ENCODE data around the gene TNNT3. TPM values are rescaled to one million over a fixed set of nuclear protein-coding genes. Genes with fewer than 3 reads are reported as not detected.

TNNT3 gene
- total RNA-seq, 2 experiments from 2014 or later = 19.1 to 21.9 TPM

DNA sequence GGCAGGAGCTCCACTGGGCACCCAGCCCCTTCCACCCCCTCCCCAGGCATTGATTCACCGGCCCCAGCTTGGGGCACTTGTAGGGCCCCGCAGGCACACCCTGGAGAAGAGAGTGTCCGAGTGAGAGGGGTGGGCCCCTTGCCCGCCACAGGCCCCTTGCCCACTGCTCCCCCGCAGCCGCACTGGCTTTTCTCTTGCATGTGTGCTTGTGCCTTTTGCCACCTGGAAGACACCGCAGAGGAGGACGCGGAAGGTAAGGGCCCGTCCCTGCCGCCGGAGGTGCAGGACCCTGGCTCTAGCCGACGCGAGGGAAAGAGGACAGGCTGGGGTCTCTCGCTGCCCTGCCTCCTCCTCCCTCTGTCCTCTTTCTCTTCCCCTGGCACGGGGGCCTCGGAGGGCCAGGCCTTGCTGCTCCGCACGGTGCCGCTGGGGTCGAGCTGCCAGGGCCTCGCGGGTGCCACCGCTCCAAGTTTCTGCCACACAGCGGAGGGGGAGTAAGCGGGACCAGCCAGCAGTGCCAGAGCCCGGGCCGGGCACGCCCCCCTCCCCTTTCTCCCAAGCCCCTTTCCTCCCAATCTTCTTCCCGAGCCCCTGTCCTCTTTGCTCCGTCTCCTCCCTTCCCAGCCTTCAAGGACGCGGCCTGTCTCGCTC lies 9.5 kb downstream of the TNNT3 start:
- intact Hi-C loops (cut with DNase I, micrococcal nuclease) = no loop called here
- H3K27me3 Mint-ChIP-seq = peaks cover under 1% of the 10 kb centered on the region
- peaks cover under 1% of the 10 kb centered on the region for H3K4me1 Mint-ChIP-seq (ENCODE audit: low read depth)
- no peaks in the 10 kb centered on the region for H3K36me3 Mint-ChIP-seq (ENCODE audit: low read depth)
- TF ChIP-seq CTCF (IDR thresholded peaks at IDR 0.05) = no peak
- H3K27ac ChIP-seq (ENCODE audit: low read depth in 1 of 2, low read length in 2 of 2) = no peak overlapping the region
- no peak overlapping the region for H3K27ac Mint-ChIP-seq
- ATAC-seq (ENCODE audit: poor library complexity) (no peak), DNase-seq (peak in 1 of 14 experiments; percentile 19)
- no peaks in the 10 kb centered on the region for H3K27me3 ChIP-seq (ENCODE audit: control insufficient read depth in 1 of 2, insufficient read depth in 2 of 2, low read length in 2 of 2)
- H3K4me1 ChIP-seq (ENCODE audit: insufficient read depth, low read length) = peaks cover 9% of the 10 kb centered on the region
- no peaks in the 10 kb centered on the region for H3K36me3 ChIP-seq (ENCODE audit: insufficient read depth, low read length)
- H3K9me3 Mint-ChIP-seq = no peaks in the 10 kb centered on the region
- ChIA-PET CTCF (no interaction called here), POLR2A (no interaction called here)
- H3K9me3 ChIP-seq (ENCODE audit: control insufficient read depth in 1 of 2, insufficient read depth in 1 of 2, low read length in 2 of 2) = no peaks in the 10 kb centered on the region
- no peak overlapping the region for H3K4me3 Mint-ChIP-seq
- no peak overlapping the region for H3K4me3 ChIP-seq (ENCODE audit: low read length)

DNA sequence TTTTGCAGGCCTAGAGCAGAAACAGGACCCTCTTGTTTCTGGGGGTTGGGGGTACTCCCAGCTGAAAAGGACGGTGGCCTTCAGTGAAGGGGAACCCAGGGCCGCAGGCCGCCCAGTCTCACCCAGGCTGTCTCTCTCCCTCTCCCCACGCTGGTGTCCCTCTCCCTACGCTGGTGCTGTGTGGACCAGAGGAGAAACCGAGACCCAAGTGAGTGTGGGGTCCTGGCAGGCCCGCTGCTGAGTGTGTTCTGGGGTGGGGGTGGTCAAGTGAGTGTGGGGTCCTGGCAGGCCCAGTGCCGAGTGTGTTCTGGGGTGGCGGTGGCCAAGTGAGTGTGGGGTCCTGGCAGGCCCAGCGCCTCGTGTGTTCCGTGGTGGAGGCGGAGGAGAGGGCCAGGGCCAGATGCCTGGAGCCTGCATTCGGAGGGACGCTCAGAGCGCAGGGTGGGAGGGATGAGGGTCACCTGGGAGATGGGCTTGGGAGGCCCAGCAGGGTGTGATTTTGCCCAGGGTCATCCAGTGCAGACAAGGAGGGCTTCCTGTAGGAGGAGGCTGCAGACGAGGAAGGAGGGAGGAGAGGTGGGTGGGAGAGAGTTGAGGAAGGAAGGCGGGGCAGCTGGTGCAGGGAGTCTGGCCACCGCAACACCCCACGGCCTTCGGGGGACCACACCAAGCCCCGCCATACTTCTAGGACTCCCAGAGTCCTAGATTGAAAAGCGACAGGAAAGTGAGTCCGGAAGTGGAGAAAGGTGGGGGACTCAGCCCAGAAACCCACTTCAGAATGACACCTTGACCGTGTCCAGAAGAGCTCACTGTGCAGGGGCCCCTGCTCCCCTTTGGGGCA lies 10.3 kb downstream of the TNNT3 start:
- Histone ChIP-seq H3K9me3 (ENCODE audit: control insufficient read depth in 1 of 2, insufficient read depth in 1 of 2, low read length in 2 of 2) (no peaks in the 10 kb centered on the region), H3K4me1 (ENCODE audit: insufficient read depth, low read length) (peaks cover 6% of the 10 kb centered on the region), H3K36me3 (ENCODE audit: insufficient read depth, low read length) (no peaks in the 10 kb centered on the region), H3K27ac (ENCODE audit: low read depth in 1 of 2, low read length in 2 of 2) (no peak overlapping the region), H3K4me3 (ENCODE audit: low read length) (no peak overlapping the region), H3K27me3 (ENCODE audit: control insufficient read depth in 1 of 2, insufficient read depth in 2 of 2, low read length in 2 of 2) (no peaks in the 10 kb centered on the region)
- no peak overlapping the region for H3K4me3 Mint-ChIP-seq
- H3K27ac Mint-ChIP-seq = no peak overlapping the region
- DNase-seq = peak in 1 of 14 experiments; percentile 16
- no peaks in the 10 kb centered on the region for H3K36me3 Mint-ChIP-seq (ENCODE audit: low read depth)
- H3K27me3 Mint-ChIP-seq = no peaks in the 10 kb centered on the region
- TF ChIP-seq CTCF (IDR thresholded peaks at IDR 0.05) = no peak
- POLR2A ChIA-PET = interaction anchor here (0.7 kb wide), 1 partner anchor 75 kb away, joined by 3 read pairs; no protein-coding TSS in a partner anchor
- H3K9me3 Mint-ChIP-seq = no peaks in the 10 kb centered on the region
- CTCF ChIA-PET = no interaction called here
- no peak for ATAC-seq (ENCODE audit: poor library complexity)
- H3K4me1 Mint-ChIP-seq (ENCODE audit: low read depth) = no peaks in the 10 kb centered on the region
- intact Hi-C loops (cut with DNase I, micrococcal nuclease) = no loop called here

GRCh38 chr11:1930462-1930830 lies 10.9 kb downstream of the TNNT3 start:
- Histone ChIP-seq H3K4me1 (ENCODE audit: insufficient read depth, low read length) (peaks cover 6% of the 10 kb centered on the region), H3K27me3 (ENCODE audit: control insufficient read depth in 1 of 2, insufficient read depth in 2 of 2, low read length in 2 of 2) (no peaks in the 10 kb centered on the region), H3K27ac (ENCODE audit: low read depth in 1 of 2, low read length in 2 of 2) (no peak overlapping the region), H3K36me3 (ENCODE audit: insufficient read depth, low read length) (no peaks in the 10 kb centered on the region), H3K4me3 (ENCODE audit: low read length) (no peak overlapping the region), H3K9me3 (ENCODE audit: control insufficient read depth in 1 of 2, insufficient read depth in 1 of 2, low read length in 2 of 2) (no peaks in the 10 kb centered on the region)
- H3K27ac Mint-ChIP-seq = no peak overlapping the region
- TF ChIP-seq CTCF (IDR thresholded peaks at IDR 0.05) = no peak
- no peaks in the 10 kb centered on the region for H3K4me1 Mint-ChIP-seq (ENCODE audit: low read depth)
- intact Hi-C loops (cut with DNase I, micrococcal nuclease) = no loop called here
- ATAC-seq (ENCODE audit: poor library complexity) (peak; percentile 63), DNase-seq (peak in 1 of 14 experiments; percentile 23)
- H3K27me3 Mint-ChIP-seq = no peaks in the 10 kb centered on the region
- no peak overlapping the region for H3K4me3 Mint-ChIP-seq
- no peaks in the 10 kb centered on the region for H3K9me3 Mint-ChIP-seq
- no peaks in the 10 kb centered on the region for H3K36me3 Mint-ChIP-seq (ENCODE audit: low read depth)
- CTCF ChIA-PET = no interaction called here
- POLR2A ChIA-PET = interaction anchor here (0.7 kb wide), 1 partner anchor 76 kb away, joined by 3 read pairs; no protein-coding TSS in a partner anchor
